ENCODE results near the gene CNTN2. TPM values are rescaled to one million over a fixed set of nuclear protein-coding genes. Genes with fewer than 3 reads are reported as not detected.

CNTN2 gene
- polyA plus RNA-seq, 1 donor from 2014 or later = 3.2 TPM

DNA sequence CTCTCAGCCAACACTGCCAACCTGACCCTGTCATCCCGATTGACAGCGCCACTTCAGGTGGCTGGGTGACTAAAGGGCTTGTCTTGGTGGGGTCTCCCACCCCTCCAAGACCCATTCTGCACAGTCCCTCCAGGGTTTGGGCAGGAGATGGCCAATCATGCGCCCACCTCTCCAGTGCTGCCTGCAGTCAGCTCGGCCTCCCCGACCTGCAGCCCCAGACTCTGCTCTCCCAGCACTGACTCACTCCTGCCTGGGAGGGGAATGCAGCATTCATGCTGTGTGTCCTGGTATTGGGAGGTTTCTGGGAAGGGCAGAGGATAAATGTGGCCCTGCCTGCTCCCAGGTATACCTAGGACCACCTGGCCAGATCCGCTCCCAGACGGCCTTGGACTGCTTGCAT lies 31.5 kb downstream of the CNTN2 start:
- Histone ChIP-seq H3K9me2 (ENCODE audit: insufficient read depth, low read length) (no peaks in the 10 kb centered on the region), H2AFZ (ENCODE audit: low read depth, low read length) (no peak overlapping the region), H3K27ac (ENCODE audit: low read length) (no peak overlapping the region), H3K9ac (ENCODE audit: low read length) (no peak overlapping the region), H3F3A (ENCODE audit: insufficient read depth, low read length, poor library complexity, severe bottlenecking) (no peaks in the 10 kb centered on the region), H3K4me3 (ENCODE audit: low read length) (no peak overlapping the region), H3K79me2 (replicated peaks; ENCODE audit: insufficient read depth, low read length) (no peaks in the 10 kb centered on the region), H3K9me3 (ENCODE audit: low read length) (no peaks in the 10 kb centered on the region), H3K27me3 (ENCODE audit: insufficient read depth, low read depth, low read length) (no peaks in the 10 kb centered on the region), H4K20me1 (ENCODE audit: insufficient read depth) (no peaks in the 10 kb centered on the region), H3K4me2 (ENCODE audit: low read length) (no peak overlapping the region), H3K36me3 (ENCODE audit: insufficient read depth, low read length) (no peaks in the 10 kb centered on the region)
- no peak for TF ChIP-seq POLR2AphosphoS5 (IDR thresholded peaks at IDR 0.05)
- TF ChIP-seq MXI1 (conservative IDR thresholded peaks at IDR 0.05; ENCODE audit: poor library complexity, severe bottlenecking) = no peak
- TF ChIP-seq EZH2 (IDR thresholded peaks at IDR 0.05; ENCODE audit: borderline replicate concordance, insufficient read depth, low read length, poor library complexity, severe bottlenecking) = no peak
- TF ChIP-seq EP300 (conservative IDR thresholded peaks at IDR 0.05; ENCODE audit: poor library complexity, severe bottlenecking) = no peak
- TF ChIP-seq TAF1 (IDR thresholded peaks at IDR 0.05; ENCODE audit: low read depth) = no peak
- no peak for TF ChIP-seq RAD21 (conservative IDR thresholded peaks at IDR 0.05)

DNA sequence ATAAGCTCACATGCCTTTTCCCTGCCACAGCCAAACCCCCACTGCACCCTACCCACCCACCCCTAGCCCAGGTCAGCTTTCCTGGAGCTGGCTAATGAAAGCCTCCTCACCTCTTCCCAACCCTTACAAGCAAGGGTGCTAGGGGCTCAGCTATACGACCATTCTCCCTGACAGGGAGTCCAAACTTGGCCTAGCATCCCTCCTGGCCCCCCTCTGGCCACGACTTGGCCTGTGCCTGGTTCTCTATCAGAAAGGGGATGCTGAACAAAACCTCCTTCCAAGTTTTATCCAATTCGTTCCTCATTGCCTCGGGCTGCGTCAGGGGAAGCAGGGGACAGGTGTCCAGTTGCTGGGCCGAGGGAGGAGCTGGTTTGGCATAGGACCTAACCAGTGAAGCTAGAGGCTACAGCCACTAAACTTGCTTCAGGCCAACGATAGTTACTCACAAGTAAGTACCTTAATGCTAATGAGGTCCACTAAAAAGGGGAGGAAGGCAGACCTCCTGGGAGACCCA lies 32.7 kb downstream of the CNTN2 start:
- no peak overlapping the region for H3K4me3 ChIP-seq (ENCODE audit: low read length)
- H3K9me3 ChIP-seq (ENCODE audit: low read length) = no peaks in the 10 kb centered on the region
- H2AFZ ChIP-seq (ENCODE audit: low read depth, low read length) = no peak overlapping the region
- H3K9ac ChIP-seq (ENCODE audit: low read length) = no peak overlapping the region
- no peak overlapping the region for H3K27ac ChIP-seq (ENCODE audit: low read length)
- no peaks in the 10 kb centered on the region for H3K36me3 ChIP-seq (ENCODE audit: insufficient read depth, low read length)
- H3K27me3 ChIP-seq (ENCODE audit: insufficient read depth, low read depth, low read length) = no peaks in the 10 kb centered on the region
- no peaks in the 10 kb centered on the region for H3K9me2 ChIP-seq (ENCODE audit: insufficient read depth, low read length)
- H3F3A ChIP-seq (ENCODE audit: insufficient read depth, low read length, poor library complexity, severe bottlenecking) = no peaks in the 10 kb centered on the region
- H4K20me1 ChIP-seq (ENCODE audit: insufficient read depth) = no peaks in the 10 kb centered on the region
- no peak overlapping the region for H3K4me2 ChIP-seq (ENCODE audit: low read length)
- TF ChIP-seq, protein P1, sequence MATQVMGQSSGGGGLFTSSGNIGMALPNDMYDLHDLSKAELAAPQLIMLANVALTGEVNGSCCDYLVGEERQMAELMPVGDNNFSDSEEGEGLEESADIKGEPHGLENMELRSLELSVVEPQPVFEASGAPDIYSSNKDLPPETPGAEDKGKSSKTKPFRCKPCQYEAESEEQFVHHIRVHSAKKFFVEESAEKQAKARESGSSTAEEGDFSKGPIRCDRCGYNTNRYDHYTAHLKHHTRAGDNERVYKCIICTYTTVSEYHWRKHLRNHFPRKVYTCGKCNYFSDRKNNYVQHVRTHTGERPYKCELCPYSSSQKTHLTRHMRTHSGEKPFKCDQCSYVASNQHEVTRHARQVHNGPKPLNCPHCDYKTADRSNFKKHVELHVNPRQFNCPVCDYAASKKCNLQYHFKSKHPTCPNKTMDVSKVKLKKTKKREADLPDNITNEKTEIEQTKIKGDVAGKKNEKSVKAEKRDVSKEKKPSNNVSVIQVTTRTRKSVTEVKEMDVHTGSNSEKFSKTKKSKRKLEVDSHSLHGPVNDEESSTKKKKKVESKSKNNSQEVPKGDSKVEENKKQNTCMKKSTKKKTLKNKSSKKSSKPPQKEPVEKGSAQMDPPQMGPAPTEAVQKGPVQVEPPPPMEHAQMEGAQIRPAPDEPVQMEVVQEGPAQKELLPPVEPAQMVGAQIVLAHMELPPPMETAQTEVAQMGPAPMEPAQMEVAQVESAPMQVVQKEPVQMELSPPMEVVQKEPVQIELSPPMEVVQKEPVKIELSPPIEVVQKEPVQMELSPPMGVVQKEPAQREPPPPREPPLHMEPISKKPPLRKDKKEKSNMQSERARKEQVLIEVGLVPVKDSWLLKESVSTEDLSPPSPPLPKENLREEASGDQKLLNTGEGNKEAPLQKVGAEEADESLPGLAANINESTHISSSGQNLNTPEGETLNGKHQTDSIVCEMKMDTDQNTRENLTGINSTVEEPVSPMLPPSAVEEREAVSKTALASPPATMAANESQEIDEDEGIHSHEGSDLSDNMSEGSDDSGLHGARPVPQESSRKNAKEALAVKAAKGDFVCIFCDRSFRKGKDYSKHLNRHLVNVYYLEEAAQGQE (IDR thresholded peaks at IDR 0.05; ENCODE audit: borderline replicate concordance) = no peak
- TF ChIP-seq RAD21 (conservative IDR thresholded peaks at IDR 0.05) = no peak
- H3K79me2 ChIP-seq (replicated peaks; ENCODE audit: insufficient read depth, low read length) = no peaks in the 10 kb centered on the region

DNA sequence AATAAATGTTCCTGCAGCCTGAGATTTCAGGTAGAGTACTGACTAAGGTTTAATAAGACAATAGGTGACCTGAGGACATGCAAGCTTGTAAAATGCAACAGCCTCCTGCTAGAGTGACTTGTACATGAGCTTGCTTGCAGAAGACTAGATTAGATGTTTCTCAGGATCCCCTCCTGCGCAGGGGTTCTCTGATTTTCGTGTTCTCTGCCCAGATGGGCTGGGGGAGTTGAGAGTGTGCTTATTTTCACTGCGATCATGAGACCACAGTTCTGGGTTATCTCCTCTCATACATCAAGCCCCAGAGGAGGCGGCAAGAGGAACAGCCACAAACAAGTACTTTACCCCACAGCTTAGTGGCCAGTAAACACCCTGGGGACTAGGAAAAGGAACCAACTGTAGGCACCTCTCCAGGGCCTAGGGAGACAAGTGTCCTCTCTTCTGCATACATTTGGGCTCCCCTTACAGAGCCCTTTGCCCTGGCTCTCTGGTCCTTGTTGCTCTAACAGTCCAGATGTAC lies 33.3 kb downstream of the CNTN2 start:
- Histone ChIP-seq H3F3A (ENCODE audit: insufficient read depth, low read length, poor library complexity, severe bottlenecking) (no peaks in the 10 kb centered on the region), H3K9ac (ENCODE audit: low read length) (no peak overlapping the region), H3K27ac (ENCODE audit: low read length) (no peak overlapping the region), H3K9me3 (ENCODE audit: low read length) (no peaks in the 10 kb centered on the region), H3K36me3 (ENCODE audit: insufficient read depth, low read length) (no peaks in the 10 kb centered on the region), H4K20me1 (ENCODE audit: insufficient read depth) (no peaks in the 10 kb centered on the region), H3K4me3 (ENCODE audit: low read length) (no peak overlapping the region), H3K27me3 (ENCODE audit: insufficient read depth, low read depth, low read length) (no peaks in the 10 kb centered on the region), H3K9me2 (ENCODE audit: insufficient read depth, low read length) (no peaks in the 10 kb centered on the region), H2AFZ (ENCODE audit: low read depth, low read length) (no peak overlapping the region), H3K4me2 (ENCODE audit: low read length) (no peak overlapping the region), H3K79me2 (replicated peaks; ENCODE audit: insufficient read depth, low read length) (no peaks in the 10 kb centered on the region)
- TF ChIP-seq EZH2 (IDR thresholded peaks at IDR 0.05; ENCODE audit: borderline replicate concordance, insufficient read depth, low read length, poor library complexity, severe bottlenecking) (no peak), TAF1 (IDR thresholded peaks at IDR 0.05; ENCODE audit: low read depth) (no peak), RAD21 (conservative IDR thresholded peaks at IDR 0.05) (no peak), MXI1 (conservative IDR thresholded peaks at IDR 0.05; ENCODE audit: poor library complexity, severe bottlenecking) (no peak), SMC3 (conservative IDR thresholded peaks at IDR 0.05; ENCODE audit: poor library complexity) (no peak), EP300 (conservative IDR thresholded peaks at IDR 0.05; ENCODE audit: poor library complexity, severe bottlenecking) (no peak), POLR2AphosphoS5 (IDR thresholded peaks at IDR 0.05) (no peak)
- TF ChIP-seq, protein P1 (IDR thresholded peaks at IDR 0.05; ENCODE audit: borderline replicate concordance) = no peak
- TF ChIP-seq, protein P2, sequence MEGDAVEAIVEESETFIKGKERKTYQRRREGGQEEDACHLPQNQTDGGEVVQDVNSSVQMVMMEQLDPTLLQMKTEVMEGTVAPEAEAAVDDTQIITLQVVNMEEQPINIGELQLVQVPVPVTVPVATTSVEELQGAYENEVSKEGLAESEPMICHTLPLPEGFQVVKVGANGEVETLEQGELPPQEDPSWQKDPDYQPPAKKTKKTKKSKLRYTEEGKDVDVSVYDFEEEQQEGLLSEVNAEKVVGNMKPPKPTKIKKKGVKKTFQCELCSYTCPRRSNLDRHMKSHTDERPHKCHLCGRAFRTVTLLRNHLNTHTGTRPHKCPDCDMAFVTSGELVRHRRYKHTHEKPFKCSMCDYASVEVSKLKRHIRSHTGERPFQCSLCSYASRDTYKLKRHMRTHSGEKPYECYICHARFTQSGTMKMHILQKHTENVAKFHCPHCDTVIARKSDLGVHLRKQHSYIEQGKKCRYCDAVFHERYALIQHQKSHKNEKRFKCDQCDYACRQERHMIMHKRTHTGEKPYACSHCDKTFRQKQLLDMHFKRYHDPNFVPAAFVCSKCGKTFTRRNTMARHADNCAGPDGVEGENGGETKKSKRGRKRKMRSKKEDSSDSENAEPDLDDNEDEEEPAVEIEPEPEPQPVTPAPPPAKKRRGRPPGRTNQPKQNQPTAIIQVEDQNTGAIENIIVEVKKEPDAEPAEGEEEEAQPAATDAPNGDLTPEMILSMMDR (IDR thresholded peaks at IDR 0.05; ENCODE audit: poor library complexity, severe bottlenecking) = no peak

Data from neural cell (in vitro differentiated cells).